ENCODE measurements around the gene DPP4.

GRCh38 chr2:161990036-161990435 lies 84.0 kb downstream of the DPP4 start:
- no peak for TF ChIP-seq CTCF (conservative IDR thresholded peaks at IDR 0.05 in 1 of 2, IDR thresholded peaks at IDR 0.05 in 1 of 2; ENCODE audit: extremely low read depth in 1 of 2, insufficient read depth in 1 of 2, low read depth in 1 of 2, low read length in 2 of 2)
- TF ChIP-seq EZH2 (IDR thresholded peaks at IDR 0.05; ENCODE audit: borderline replicate concordance, low read length) = no peak

Data from mammary epithelial cell (primary cell).